SW480 (cell line): ENCODE data around the gene CREBBP.
"Not testable (repeated sequence)": the region's sequence is repeated elsewhere in the genome, so short reads cannot be mapped to it uniquely, and the experiment has no call there.

Experiments used
- DNase-seq: peaks from one replicate; pipeline ENCODE4 v3.0.0-alpha.2; 2016; ENCODE audit warnings: low spot score

CREBBP gene

GRCh38 chr16:3714378-3714777, 166.1 kb downstream of the CREBBP start:
- not testable (repeated sequence) for DNase-seq

GRCh38 chr16:3713587-3714242, 166.8 kb downstream of the CREBBP start:
- no peak for DNase-seq

GRCh38 chr16:3712861-3713372, 167.6 kb downstream of the CREBBP start:
- DNase-seq = no peak

GRCh38 chr16:3706253-3707012, 174.1 kb downstream of the CREBBP start:
- DNase-seq = no peak

- DNase-seq = no peak
These were observed 178.4 kb downstream of the CREBBP start for GRCh38 chr16:3702082-3702481.

GRCh38 chr16:3701531-3701930, 179.0 kb downstream of the CREBBP start:
- DNase-seq = no peak

- DNase-seq = no peak
These were observed 181.6 kb downstream of the CREBBP start for GRCh38 chr16:3698941-3699340.

GRCh38 chr16:3696425-3697218, 183.9 kb downstream of the CREBBP start:
- no peak for DNase-seq

- DNase-seq = no peak
These were observed 184.7 kb downstream of the CREBBP start for GRCh38 chr16:3695610-3696369.

- no peak for DNase-seq
These were observed 186.5 kb downstream of the CREBBP start for GRCh38 chr16:3694051-3694450.

- no peak for DNase-seq
These were observed 188.8 kb downstream of the CREBBP start for GRCh38 chr16:3691761-3692160.

GRCh38 chr16:3690980-3691720, 189.4 kb downstream of the CREBBP start:
- no peak for DNase-seq

- DNase-seq = peak; percentile 71
These were observed 190.0 kb downstream of the CREBBP start for GRCh38 chr16:3690470-3690928.

- DNase-seq = no peak
These were observed 190.8 kb downstream of the CREBBP start for GRCh38 chr16:3689731-3690130.

GRCh38 chr16:3687792-3688191, 192.7 kb downstream of the CREBBP start:
- no peak for DNase-seq

GRCh38 chr16:3687021-3687420, 193.5 kb downstream of the CREBBP start:
- no peak for DNase-seq

GRCh38 chr16:3681206-3681605, 199.3 kb downstream of the CREBBP start:
- no peak for DNase-seq

- no peak for DNase-seq
These were observed 202.5 kb downstream of the CREBBP start for GRCh38 chr16:3677994-3678393.

- no peak for DNase-seq
These were observed 204.8 kb downstream of the CREBBP start for GRCh38 chr16:3675601-3676130.
